Epithelial cell of prostate (primary cell): ENCODE data around the gene NRM.
A peak's percentile ranks its signal among the peaks of the same experiment; 100 is the strongest.
"Not testable (repeated sequence)": the region's sequence is repeated elsewhere in the genome, so short reads cannot be mapped to it uniquely, and the experiment has no call there.

Experiments
- DNase-seq: peaks from one replicate; pipeline ENCODE4 v3.0.0-alpha.2; 2011; ENCODE audit warnings: low read depth, low spot score
- H3K27ac ChIP-seq: fragments of 450-650 bp; 2 replicates; pipeline ENCODE4 v1.5.1; 2017; ENCODE audit warnings: mild to moderate bottlenecking

NRM gene, protein sequence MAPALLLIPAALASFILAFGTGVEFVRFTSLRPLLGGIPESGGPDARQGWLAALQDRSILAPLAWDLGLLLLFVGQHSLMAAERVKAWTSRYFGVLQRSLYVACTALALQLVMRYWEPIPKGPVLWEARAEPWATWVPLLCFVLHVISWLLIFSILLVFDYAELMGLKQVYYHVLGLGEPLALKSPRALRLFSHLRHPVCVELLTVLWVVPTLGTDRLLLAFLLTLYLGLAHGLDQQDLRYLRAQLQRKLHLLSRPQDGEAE

DNA sequence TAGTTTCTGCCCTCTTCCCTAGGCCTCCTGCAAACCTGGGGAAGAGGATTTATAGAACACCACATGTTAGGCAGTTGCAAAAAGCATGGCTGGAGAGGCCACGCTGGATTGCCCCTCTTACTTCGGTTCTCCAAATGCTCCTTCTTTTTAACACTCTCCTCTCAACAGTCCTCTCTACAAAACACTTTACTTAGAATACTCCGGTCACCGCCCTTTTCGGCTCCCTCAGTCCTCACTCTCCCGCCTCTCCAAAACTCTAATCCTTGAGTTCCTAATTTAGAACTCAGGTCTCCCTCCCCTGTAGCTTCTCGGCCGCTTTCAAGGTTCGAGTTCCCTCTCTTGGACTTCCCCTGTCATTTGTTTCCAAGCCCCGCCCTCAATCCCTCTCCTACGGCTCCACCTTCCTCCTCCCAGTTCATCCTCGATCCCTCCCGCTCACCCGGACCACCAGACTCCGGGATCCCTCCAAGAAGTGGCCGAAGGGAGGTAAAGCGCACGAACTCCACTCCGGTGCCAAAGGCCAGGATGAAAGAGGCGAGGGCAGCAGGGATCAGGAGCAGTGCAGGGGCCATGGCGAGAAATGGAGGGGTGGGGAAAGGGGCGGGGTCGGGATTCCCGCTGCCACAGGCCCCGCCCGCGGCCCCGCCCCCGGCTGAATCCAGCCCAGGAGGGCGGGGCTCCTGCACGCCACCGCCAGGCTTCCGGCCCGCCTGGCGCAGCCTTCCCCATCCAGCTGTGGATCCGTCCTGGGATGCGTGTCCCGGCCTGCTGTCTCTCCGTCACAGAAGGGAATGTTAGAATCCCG lies at the start of gene NRM:
NRM (minus strand) TSS at position 582 of the 805 bp plus-strand sequence; CDS start at position 572, 10 bp downstream.
- peak within 1 kb of the TSS; percentile 98 for H3K27ac ChIP-seq
- DNase-seq: peak; percentile 50

DNA sequence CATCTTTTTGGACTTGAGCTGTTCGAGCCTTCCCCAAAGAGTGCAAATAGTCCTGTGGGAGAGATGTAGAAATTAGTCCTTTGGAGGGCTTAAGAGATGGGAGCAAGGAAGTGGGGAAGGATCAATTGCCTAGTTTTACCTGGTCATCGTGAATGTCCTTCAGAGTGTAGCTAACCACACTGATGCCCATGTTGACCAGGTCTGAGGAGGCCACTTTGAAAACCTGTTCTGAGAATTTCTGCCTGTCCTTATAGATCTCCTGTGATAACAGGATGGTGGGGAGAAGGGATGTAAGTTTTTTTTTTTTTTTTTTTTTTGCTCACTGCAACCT lies 49.7 kb upstream of the NRM start:
- no peak for DNase-seq
- H3K27ac ChIP-seq: peak overlapping the region; percentile 100

DNA sequence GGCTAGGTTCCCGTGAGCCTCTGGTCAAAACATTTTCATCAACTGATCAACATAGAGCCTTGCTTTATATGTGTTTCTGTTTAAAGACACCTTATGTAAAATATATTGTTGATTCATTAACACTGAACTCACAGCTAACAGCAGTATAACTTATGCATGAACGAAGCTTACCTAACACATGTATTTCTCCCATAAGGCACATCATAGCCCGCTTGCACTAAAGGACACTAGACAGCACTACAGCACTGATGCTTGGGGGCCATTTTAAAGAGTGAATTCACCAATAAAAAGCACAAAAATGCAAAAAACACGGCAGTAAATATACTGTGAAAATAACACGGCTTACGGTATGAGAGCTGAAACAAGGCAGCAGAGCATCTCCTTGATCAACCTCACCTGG lies 47.7 kb upstream of the NRM start:
- no peak overlapping the region for H3K27ac ChIP-seq

DNA sequence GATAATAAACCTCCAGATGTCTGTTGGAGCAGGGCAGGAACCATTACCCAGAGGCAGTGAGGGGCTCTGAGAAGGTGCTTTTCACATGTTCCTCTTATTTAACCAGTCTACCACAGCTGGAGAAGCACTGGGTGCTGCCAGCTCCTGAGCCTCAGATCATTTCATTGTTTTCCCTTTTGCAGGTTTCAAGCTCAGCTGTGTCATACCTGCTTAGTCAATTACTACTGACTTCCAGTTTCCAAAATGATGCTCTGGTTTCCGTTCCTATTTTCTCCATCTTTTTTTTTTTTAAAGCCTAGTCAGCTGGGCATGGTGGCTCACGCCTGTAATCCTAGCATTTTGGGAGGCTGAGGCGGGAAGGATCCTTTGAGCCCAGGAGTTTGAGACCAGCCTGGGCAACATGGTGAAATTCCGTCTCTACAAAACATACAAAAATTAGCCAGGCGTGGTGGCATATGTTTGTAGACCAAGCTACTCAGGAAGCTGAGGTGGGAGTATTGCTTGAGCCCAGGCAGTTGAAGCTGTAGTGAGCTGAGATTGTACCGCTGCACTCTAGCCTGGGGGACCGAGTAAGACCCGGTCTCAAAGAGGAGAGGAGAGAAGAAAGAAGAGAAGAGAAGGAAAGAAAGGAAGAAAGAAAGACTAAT lies 45.0 kb upstream of the NRM start:
- no peak for DNase-seq

More for the DNA sequence above, 47.7 kb upstream of the NRM start:
- DNase-seq: no peak

DNA sequence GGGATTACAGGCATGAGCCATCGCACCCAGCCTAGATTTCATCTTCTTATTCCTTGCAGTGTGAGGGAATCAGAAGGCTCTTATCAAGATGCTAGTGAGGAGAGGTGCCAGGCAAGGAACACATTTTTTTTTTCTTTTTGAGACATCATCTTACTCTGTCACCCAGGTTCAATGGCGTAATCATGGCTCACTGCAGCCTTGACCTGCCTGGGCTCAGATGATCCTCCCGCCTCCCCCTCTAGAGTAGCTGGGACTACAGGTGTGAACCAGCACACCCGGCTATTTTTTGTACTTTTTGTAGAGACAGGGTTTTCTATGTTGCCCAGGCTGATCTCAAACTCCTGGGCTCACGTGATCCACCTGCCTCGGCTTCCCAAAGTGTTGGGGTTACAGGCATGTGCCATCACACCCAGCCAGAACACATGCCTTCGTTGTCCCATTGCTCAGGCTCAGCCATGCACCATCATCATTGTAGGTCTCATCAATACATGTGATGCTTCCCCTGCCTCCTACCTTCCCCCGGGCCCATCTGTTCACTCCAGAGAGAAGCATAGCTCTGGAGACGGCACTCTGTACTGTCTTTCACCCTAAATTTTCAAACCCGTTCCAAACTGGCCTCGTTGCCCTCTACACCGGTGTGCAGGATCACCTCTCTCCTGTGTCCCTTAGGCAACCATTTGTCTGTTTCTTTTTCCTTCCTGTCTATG lies 41.6 kb upstream of the NRM start:
- no peak overlapping the region for H3K27ac ChIP-seq
- DNase-seq: no peak

More for the DNA sequence above, 45.0 kb upstream of the NRM start:
- no peak overlapping the region for H3K27ac ChIP-seq

DNA sequence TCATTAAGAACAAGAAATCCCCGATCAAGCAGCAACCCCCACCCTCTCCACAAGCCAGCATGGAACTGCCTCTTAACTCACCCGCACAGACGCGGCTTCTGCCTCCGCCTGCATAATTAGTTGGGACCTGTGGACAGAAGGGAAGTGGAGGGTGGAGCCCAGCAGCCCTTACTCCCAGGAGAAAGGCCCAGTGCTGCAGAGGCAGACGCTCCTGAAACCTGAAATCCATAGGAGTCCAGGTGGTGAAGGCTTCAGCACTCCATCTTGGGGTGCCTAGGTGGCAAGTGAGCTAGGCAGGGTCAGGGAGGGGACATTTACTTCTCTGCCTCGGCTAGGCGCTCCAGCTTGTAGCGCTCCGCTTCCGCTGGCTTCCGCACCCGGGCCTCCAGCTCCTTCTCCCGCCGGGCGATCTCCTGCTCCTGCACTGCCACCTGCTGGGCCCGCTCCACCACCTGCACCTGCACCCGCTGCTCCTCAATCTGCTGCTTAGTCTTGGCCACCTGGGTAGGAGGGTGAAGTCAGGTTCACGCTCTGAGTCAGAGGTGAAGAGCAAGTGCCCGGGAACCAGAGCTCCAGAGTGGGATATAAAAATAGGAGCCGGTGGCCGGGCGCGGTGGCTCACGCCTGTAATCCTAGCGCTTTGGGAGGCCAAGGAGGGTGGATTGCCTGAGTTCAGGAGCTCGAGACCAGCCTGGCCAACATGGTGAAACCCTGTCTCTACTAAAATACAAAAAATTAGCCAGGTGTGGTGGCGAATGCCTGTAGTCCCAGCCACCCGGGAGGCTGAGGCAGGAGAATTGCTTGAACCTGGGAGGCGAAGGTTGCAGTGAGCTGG lies 40.0 kb upstream of the NRM start:
- no peak overlapping the region for H3K27ac ChIP-seq
- DNase-seq: peak; percentile 63

DNA sequence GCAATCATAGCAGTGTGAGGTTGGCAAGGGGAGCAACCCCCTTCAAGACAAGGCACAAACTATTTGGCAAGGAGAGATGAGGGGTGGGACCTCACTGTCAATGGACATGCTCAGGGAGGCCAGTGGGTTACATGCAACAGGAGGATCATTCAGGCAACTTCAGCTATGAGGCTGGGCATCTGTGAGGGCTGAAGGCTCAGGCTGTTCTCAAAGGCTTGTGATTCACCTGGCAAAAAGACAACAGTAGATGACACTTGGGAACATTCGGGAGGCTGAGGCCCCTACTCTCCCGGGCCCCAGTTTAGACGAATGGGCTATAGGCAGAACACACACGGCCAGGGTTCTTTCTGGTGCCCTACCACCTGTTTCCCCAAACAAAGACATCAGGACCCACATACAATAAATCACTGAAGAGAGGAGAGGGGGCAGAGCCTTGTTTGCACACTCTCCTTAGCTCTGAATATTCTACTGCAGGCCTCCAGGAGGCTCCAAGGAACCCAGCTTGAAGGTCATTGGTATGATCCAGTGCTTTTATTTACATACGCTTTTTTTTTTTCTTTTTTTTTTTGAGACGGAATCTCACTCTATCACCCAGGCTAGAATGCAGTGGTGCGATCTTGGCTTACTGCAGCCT lies 37.3 kb upstream of the NRM start:
- peak overlapping the region; percentile 95 for H3K27ac ChIP-seq
- no peak for DNase-seq

DNA sequence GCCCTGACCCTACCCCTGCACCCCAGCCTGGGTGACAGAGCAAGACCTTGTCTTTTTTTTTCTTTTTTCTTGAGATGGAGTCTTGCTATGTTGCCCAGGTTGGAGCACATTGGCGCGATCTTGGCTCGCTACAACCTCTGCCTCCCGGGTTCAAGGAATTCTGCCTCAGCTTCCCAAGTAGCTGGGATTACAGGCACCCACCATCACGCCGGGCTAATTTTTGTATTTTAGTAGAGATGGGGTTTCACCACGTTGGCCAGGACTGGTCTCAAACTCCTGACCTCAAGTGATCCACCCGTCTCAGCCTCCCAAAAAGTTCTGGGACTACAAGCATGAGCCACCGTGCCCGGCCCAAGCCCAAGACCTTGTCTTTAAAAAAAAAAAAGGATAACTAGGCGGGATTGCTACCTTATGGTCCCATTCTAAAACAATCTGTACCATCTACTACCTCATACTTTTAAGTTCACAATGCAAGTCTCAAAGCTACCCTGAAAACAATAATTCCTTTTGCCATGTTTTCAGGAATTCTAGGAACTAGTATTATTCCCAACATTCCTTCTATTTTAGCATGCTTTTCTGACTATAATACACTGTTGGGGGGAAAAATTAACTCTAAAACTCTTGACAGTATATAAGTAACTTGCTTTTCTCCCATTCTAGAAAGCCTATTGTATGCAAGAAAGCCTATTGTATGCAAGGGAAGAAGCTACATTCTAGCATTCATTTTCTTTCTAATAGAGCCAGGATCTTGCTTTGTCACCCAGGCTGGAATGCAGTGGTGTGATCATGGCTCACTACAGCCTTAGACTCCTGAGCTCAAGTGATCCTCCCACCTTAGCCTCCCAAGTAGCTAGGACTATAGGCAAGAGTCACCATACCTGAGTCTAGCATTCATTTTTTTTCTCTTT lies 36.0 kb upstream of the NRM start:
- DNase-seq: no peak
- peak overlapping the region; percentile 95 for H3K27ac ChIP-seq

DNA sequence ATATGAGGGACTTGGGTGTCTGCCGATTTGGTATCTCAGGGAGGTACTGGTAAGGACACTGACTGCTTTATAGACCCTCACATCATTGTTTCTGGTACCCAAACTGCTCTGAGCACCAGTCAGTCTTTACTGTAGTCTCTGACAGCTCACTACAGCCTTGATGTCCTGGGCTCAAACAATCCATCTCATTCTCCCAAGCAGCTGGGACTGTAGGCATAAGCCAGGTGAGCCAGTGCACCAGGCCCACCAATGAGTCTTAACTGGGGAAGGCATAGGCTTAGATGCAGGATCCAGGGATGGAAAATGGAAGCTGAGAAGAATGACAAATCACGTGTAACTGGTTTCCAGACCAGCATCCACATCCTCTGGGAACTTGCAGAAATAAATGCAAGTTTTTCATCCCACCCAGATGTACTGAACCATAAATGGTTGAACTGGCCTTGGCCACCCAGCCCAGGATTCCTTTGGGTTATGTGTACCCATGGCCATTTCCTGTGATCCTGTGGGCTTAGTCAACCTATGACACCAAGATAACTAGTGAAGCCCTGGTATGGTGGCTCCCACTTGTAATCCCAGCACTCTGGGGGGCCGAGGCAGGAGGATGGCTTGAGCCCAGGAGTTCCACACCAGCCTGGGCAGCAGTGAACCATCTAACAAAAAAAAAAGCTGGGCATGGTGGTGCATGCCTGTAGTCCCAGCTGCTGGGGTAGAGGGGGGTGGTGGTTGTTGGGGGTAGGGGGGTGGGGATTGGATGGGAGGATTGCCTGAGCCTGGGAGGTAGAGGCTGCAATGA lies 35.1 kb upstream of the NRM start:
- DNase-seq: no peak
- H3K27ac ChIP-seq: peak overlapping the region; percentile 95

DNA sequence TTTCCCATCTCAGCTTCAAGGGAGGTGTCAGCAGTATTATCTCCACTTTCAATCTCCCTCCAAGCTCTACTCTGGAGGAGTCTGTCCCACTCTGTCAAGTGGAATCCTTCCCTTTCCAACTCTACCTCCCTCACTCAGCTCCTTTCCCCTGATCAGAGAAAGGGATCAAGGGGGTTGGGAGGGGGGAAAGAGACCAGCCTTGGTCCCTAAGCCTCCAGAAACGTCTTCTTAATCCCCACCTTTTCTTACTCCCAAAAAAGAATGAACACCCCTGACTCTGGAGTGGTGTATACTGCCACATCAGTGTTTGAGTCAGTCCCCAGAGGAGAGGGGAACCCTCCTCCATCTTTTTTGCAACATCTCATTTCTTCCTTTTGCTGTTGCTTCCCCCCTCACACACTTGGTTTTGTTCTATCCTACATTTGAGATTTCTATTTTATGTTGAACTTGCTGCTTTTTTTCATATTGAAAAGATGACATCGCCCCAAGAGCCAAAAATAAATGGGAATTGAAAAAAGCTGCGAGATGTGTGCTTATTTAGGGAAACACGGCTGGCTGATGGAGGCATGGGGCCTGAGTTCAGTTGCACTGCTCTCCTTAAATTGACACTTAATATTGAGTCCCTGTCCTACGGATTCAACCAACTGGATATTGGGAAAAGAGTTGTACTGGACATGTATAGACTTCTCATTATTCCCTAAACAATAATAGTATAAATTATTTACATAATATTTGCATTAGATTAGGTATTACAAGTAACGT lies 34.3 kb upstream of the NRM start:
- H3K27ac ChIP-seq: peak overlapping the region; percentile 95
- DNase-seq: no peak

DNA sequence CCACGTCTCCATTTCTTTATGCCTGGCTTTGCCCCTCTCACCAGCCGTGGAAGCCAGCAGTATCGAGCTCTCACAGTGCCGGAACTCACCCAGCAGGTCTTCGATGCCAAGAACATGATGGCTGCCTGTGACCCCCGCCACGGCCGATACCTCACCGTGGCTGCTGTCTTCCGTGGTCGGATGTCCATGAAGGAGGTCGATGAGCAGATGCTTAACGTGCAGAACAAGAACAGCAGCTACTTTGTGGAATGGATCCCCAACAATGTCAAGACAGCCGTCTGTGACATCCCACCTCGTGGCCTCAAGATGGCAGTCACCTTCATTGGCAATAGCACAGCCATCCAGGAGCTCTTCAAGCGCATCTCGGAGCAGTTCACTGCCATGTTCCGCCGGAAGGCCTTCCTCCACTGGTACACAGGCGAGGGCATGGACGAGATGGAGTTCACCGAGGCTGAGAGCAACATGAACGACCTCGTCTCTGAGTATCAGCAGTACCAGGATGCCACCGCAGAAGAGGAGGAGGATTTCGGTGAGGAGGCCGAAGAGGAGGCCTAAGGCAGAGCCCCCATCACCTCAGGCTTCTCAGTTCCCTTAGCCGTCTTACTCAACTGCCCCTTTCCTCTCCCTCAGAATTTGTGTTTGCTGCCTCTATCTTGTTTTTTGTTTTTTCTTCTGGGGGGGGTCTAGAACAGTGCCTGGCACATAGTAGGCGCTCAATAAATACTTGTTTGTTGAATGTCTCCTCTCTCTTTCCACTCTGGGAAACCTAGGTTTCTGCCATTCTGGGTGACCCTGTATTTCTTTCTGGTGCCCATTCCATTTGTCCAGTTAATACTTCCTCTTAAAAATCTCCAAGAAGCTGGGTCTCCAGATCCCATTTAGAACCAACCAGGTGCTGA lies 33.3 kb upstream of the NRM start:
- not testable (repeated sequence) for DNase-seq
- peak overlapping the region; percentile 95 for H3K27ac ChIP-seq

DNA sequence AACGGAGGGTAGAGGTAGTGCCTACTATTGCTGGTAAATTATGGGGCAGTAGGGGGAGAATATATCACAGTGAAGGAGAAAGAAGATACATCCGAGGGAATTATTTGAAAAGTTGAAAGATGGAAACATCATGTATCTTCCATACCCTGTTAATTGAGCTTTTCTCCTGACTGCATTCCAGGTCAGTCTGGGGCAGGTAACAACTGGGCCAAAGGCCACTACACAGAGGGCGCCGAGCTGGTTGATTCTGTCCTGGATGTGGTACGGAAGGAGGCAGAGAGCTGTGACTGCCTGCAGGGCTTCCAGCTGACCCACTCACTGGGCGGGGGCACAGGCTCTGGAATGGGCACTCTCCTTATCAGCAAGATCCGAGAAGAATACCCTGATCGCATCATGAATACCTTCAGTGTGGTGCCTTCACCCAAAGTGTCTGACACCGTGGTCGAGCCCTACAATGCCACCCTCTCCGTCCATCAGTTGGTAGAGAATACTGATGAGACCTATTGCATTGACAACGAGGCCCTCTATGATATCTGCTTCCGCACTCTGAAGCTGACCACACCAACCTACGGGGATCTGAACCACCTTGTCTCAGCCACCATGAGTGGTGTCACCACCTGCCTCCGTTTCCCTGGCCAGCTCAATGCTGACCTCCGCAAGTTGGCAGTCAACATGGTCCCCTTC lies 32.5 kb upstream of the NRM start:
- not testable (repeated sequence) for DNase-seq
- peak overlapping the region; percentile 95 for H3K27ac ChIP-seq

DNA sequence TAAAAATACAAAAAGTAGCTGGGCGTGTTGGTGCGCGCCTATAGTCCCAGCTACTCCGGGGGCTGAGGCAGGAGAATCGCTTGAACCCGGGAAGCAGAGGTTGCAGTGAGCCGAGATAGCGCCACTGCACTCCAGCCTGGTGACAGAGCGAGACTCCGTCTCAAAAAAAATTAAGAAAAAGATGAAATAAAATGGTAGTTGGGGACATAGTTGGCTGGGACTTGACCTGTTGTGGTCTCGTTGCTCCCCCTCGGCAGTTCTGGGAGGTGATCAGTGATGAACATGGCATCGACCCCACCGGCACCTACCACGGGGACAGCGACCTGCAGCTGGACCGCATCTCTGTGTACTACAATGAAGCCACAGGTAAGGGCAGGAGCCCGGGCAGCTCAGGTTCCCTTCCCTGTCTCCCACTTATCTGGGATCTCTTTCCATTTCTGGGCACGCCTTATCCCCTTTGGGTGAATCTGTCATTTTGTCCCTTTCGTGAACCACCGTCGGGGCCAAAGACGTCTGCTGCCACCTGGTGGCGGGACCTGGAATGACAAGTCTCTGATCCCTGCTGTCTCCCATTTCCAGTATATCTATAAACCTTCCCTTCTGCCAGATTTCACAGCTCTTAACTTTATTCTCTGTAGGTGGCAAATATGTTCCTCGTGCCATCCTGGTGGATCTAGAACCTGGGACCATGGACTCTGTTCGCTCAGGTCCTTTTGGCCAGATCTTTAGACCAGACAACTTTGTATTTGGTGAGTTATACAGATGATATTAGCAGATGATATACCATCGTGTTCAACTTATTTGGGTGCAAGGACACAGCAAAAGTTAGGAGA lies 31.7 kb upstream of the NRM start:
- no peak for DNase-seq
- H3K27ac ChIP-seq: peak overlapping the region; percentile 95

DNA sequence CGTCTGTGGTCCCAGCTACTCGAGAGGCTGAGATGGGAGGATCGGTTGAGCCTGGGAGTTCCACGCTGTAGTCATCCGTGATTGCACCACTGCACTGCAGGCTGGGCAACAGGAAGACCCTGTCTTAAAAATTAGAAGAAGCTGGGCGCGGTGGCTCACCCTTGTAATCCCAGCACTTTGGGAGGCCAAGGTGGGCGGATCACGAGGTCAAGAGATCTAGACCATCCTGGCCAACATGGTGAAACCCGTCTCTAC lies 31.2 kb upstream of the NRM start:
- not testable (repeated sequence) for DNase-seq
- H3K27ac ChIP-seq: peak overlapping the region; percentile 95
